Inferior parietal cortex (tissue), 1 donor: Measurements from ENCODE around the gene ZNF888.
"Not testable (repeated sequence)": the region's sequence is repeated elsewhere in the genome, so short reads cannot be mapped to it uniquely, and the experiment has no call there.

Experiments
- DNase-seq: peaks from one replicate; pipeline ENCODE4 v3.0.0-alpha.2; 2016; ENCODE audit errors: extremely low spot score

ZNF888 gene

GRCh38 chr19:52941941-52942385, 18.7 kb upstream of the ZNF888 start:
- no peak for DNase-seq

- not testable (repeated sequence) for DNase-seq
Measured at GRCh38 chr19:52941523-52941922, 18.3 kb upstream of the ZNF888 start.

DNA sequence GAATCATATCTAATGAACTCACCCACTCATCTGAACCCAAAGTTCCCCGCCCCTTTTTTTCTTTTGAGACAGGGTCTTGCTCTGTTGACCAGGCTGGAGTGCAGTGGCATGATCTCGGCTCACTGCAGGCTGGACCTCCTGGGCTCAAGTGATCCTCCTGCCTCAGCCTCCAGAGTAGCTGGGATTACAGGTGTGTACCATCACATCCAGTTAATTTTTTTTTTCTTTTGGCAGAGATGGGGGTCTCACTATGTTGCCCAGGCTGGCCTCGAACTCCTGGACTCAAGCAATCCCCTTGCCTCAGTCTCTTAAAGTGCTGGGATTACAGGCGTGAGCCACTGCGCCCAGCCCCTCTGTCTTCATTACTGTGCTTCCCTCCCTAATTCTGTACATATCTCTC, 17.7 kb upstream of the ZNF888 start:
- not testable (repeated sequence) for DNase-seq

GRCh38 chr19:52938761-52939160, 15.5 kb upstream of the ZNF888 start:
- DNase-seq, result no peak

- no peak for DNase-seq
Measured at GRCh38 chr19:52936954-52937325, 13.7 kb upstream of the ZNF888 start.

GRCh38 chr19:52936151-52936953, 13.1 kb upstream of the ZNF888 start:
- DNase-seq, result peak; percentile 34

GRCh38 chr19:52935434-52935833, 12.2 kb upstream of the ZNF888 start:
- no peak for DNase-seq

DNA sequence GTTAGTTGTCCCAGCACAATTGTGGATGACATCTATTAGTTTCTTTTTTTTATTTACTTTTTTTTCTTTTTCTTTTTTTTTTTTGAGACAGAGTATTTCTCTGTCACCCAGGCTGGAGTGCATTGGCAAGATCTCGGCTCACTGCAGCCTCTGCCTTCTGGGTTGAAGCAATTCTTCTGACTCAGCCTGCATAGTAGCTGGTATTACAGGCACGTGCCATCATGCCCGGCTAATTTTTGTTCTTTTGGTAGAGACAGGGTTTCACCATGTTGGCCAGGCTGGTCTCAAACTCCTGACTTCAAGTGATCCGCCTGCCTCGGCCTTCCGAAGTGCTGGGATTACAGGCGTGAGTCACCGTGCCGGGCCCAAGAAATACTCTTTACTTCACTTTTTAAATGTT, 1.4 kb upstream of the ZNF888 start:
- not testable (repeated sequence) for DNase-seq

- peak; percentile 11 for DNase-seq
Measured at GRCh38 chr19:52923778-52924593, 758 bp upstream of the ZNF888 start.

GRCh38 chr19:52917531-52917930, 5.7 kb downstream of the ZNF888 start:
- no peak for DNase-seq

GRCh38 chr19:52910648-52911047, 12.6 kb downstream of the ZNF888 start:
- DNase-seq, result no peak

GRCh38 chr19:52904052-52904780, 19.0 kb downstream of the ZNF888 start:
- not testable (repeated sequence) for DNase-seq

DNA sequence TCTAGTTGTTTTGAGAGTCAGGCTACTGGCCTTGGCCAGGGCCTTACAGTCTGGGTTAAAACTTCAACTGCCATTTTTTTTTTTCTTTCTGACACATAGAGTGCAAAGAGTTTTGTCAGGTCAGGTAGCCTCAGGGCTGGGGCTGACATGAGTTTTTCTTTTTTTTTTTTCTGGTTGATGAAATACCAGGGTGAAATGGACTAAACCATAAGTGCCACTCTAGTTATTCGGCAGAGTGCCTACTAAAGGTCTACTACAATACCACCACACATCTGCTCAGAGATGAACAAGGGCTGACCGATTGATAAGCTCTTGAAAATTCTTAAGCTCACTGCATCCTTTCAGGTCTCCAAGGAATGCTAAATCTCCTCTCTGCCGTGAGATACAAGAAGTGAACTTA, 21.4 kb downstream of the ZNF888 start:
- no peak for DNase-seq

DNA sequence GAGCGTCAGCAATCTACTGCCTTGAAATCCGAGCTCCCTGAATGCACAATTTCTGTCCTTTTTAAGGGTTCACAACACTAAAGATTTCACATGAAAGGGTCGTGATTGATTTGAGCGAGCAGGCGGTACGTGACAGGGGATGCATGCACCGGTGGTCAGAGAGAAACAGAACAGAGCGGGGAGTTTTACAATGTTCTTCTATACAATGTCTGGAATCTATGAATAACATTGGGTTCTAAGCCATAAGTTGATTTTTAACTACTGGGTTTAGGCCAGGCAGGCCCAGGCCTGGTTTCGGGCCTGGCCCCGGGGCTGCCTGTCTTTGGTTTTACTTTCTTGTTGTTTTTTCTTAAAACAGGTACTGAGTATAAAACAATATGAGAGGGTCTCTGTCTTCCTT, 24.6 kb downstream of the ZNF888 start:
- DNase-seq, result not testable (repeated sequence)

DNA sequence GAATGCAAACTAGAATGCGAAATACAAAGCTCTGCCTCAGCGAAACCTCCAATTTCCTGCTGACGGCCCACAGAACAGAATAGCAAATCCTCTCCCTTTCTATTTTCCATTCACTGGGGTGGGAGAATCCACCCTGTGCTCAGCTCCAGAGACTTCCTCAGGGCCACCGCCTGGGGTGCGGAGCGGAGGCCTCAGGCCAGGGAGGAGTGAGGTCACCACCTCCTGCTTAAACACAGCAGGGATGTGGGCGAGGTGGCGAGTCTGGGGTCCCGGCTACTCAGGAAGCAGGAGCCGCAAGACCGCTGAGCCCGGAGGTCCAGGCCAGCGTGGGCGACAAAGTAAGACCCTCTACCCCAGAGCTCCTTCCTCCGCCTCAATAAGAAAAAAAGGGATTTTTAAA, 25.1 kb downstream of the ZNF888 start:
- no peak for DNase-seq

- peak; percentile 94 for DNase-seq
Measured at GRCh38 chr19:52897138-52897935, 25.9 kb downstream of the ZNF888 start, which contains the start of gene ZNF320. Gene ZNF320, minus strand, starts transcription at chr19:52897635. Its CDS starts 7,380 bp downstream, at chr19:52890255.

DNA sequence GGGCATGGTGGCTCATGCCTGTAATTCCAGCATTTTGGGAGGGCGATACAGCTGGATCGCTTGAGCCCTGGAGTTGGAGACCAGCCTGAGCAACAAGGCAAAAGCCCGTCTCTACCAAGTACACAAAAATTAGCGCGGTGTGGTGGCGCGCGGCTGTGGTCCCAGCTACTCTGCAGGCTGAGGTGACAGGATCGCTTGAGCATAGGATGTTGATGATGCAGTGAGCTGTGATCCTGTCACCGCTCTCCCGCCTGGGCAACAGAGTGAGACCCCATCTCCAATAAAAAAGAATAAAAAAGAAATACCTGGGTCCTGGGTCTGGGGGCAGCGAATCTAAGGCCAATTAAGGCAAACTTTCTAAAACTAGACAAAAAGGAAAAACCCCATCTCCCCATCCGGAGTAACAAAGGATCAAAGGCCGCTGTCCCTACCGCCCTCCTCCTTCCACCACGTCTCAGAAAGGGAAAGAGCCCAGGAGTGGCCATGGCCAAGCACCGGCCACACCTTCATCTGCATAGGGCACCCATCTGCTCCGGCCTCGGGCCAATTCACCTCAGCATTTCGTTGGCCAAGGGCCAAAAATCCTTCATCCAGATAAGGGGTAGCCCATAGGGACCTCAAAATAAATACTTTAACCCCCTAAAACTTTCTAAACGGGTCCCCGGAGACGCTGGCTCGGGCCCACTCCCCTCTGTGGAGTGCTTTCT, 26.6 kb downstream of the ZNF888 start:
- peak; percentile 13 for DNase-seq

DNA sequence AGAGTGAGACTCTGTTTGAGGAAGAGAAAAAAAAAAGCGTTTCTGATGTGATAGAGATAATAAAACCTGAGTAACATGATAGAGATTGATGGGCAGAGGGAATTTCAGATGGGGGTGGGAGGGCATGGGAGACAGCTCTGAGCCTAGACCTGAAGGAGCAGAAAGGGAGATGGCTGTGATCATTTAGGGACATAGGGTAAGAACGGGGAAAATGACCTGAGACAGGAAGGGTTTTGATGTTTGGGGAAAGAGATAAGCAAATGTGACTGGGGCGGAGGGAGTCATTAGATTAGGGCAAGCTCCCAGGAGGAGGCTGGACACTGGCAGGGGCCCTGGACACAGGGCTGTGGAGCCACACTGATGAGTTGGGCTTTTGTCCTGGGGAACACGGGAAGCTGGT, 31.9 kb downstream of the ZNF888 start:
- DNase-seq, result no peak

GRCh38 chr19:52889931-52890330, 33.3 kb downstream of the ZNF888 start:
- DNase-seq, result no peak

GRCh38 chr19:52889076-52889475, 34.2 kb downstream of the ZNF888 start:
- no peak for DNase-seq
